AG09309 (cell line): Measurements from ENCODE around the gene SSX2B.
"Not testable (repeated sequence)": the region's sequence is repeated elsewhere in the genome, so short reads cannot be mapped to it uniquely, and the experiment has no call there.

Experiments
- DNase-seq: peaks from one replicate; pipeline ENCODE4 v3.0.0-alpha.2; 2010; ENCODE audit warnings: low read depth
- H3K4me3 ChIP-seq: 2 replicates; pipeline ENCODE4 v1.5.1; 2011; ENCODE audit warnings: mild to moderate bottlenecking, low read depth, low read length, moderate library complexity; ENCODE audit not compliant: control insufficient read depth

SSX2B gene

GRCh38 chrX:52750952-52751351 lies at the start of gene SSX2B:
Gene SSX2B (plus strand): TSS chrX:52751252. CDS start chrX:52752681, 1,429 bp downstream.
- not testable (repeated sequence) for DNase-seq, H3K4me3 ChIP-seq

- DNase-seq, H3K4me3 ChIP-seq: not testable (repeated sequence)
Measured at GRCh38 chrX:52707078-52707477, 44.0 kb upstream of the SSX2B start, which contains the start of gene SSX2. Gene SSX2 (minus strand): TSS chrX:52707178. CDS start chrX:52705749, 1,429 bp downstream.

DNA sequence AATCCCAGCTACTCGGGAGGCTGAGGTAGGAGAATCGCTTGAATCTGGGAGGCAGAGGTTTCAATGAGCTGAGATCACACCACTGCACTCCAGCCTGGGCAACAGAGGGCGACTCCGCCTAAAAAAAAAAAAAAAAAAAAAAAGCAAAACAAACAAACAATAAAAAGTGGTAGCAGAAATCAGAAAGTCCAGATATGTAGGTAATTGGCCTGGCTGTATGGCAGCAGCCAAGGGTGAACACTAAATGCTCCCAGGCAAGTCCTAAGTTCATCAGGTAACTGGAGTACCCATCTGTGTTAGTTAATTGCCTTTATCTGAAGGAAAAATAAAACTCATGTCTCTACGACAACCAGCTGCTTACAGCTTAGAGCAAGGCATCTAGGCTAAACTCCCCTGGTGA lies 14.9 kb downstream of the SSX2B start:
- DNase-seq, H3K4me3 ChIP-seq: not testable (repeated sequence)

GRCh38 chrX:52773504-52773903 lies 22.5 kb downstream of the SSX2B start:
- not testable (repeated sequence) for H3K4me3 ChIP-seq, DNase-seq

GRCh38 chrX:52797327-52797726 lies 46.3 kb downstream of the SSX2B start, which contains the start of gene SPANXN5:
Gene SPANXN5 (minus strand): TSS chrX:52797427. CDS start chrX:52797348, 79 bp downstream.
- not testable (repeated sequence) for H3K4me3 ChIP-seq, DNase-seq

DNA sequence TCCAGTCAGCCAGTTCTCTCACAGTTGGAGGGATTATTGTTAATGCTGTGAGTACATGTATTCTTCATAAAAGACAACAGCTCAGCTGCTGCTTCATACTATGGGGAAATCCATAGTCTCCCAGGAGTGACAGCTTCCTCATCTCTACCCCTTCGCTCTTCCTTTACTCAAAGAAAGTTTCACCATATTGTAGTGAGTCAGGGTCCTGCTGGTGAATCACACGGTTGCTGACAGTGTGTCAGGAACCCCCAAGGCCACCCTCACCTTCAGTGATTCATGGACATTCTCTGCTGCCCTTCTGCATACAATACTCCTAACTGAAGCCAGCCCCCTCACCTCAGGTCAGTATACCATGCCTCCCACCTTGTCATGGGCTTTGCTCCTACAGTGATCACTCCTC lies 53.8 kb downstream of the SSX2B start:
- DNase-seq, result not testable (repeated sequence)

More for the DNA sequence above, 53.8 kb downstream of the SSX2B start:
- H3K4me3 ChIP-seq, result not testable (repeated sequence)
